ENCODE measurements around the gene PLXNA4. TPM values are rescaled to one million over a fixed set of nuclear protein-coding genes. Genes with fewer than 3 reads are reported as not detected.

The PLXNA4 gene
- total and polyA plus RNA-seq, 2 experiments from 2014 or later: 0.08 to 0.80 TPM

GRCh38 chr7:132255115-132255797, 321.0 kb downstream of the PLXNA4 start (continued):
- no peak for TF ChIP-seq ZNF462 (CRISPR knock-in tag; IDR thresholded peaks at IDR 0.05)
- TF ChIP-seq, protein P1, sequence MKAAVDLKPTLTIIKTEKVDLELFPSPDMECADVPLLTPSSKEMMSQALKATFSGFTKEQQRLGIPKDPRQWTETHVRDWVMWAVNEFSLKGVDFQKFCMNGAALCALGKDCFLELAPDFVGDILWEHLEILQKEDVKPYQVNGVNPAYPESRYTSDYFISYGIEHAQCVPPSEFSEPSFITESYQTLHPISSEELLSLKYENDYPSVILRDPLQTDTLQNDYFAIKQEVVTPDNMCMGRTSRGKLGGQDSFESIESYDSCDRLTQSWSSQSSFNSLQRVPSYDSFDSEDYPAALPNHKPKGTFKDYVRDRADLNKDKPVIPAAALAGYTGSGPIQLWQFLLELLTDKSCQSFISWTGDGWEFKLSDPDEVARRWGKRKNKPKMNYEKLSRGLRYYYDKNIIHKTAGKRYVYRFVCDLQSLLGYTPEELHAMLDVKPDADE (IDR thresholded peaks at IDR 0.05): no peak
- TF ChIP-seq STAT1 (IDR thresholded peaks at IDR 0.05; ENCODE audit: unreplicated experiment): no peak
- no peak for TF ChIP-seq ZNF114 (CRISPR knock-in tag; IDR thresholded peaks at IDR 0.05)
- TF ChIP-seq POLR2AphosphoS5 (IDR thresholded peaks at IDR 0.05; ENCODE audit: low read depth): no peak
- TF ChIP-seq JUNB (IDR thresholded peaks at IDR 0.05; ENCODE audit: unreplicated experiment): no peak

DNA sequence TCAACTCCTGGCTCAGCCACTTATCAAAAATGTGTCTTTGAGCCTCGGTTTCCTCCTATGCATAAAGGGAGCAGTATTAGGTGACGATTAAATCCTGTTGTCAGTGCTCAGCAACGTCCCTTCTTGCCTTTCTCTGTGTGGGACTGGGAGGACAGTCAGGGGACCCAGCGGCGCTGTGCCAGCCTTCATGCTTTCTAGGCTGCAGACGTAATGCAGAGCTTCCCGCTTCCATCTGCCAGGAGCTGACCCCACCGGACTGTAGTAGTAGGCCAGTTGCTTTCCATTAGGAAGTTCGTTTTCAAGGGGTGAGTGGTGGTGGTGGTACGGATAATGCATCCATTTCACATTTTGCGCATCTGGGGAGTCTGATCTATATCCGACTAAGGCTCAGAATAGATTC, 321.8 kb downstream of the PLXNA4 start:
- Mint-ChIP-seq H3K4me1 (peaks cover 24% of the 10 kb centered on the region), H3K4me3 (no peak overlapping the region), H3K36me3 (ENCODE audit: low read depth) (no peaks in the 10 kb centered on the region), H3K27me3 (ENCODE audit: insufficient read depth, low read depth, poor library complexity) (peaks cover 4% of the 10 kb centered on the region), H3K27ac (no peak overlapping the region), H3K9me3 (no peaks in the 10 kb centered on the region)
- Histone ChIP-seq H3K9me2 (ENCODE audit: insufficient read depth) (no peaks in the 10 kb centered on the region), H3K79me2 (replicated peaks; ENCODE audit: insufficient read depth) (no peaks in the 10 kb centered on the region), H3K4me1 (ENCODE audit: insufficient read depth) (peaks cover 20% of the 10 kb centered on the region), H3K36me3 (ENCODE audit: insufficient read depth) (no peaks in the 10 kb centered on the region), H2AFZ (no peak overlapping the region), H3K27ac (ENCODE audit: low read depth) (no peak overlapping the region), H3K27me3 (ENCODE audit: insufficient read depth) (no peaks in the 10 kb centered on the region), H3F3A (replicated peaks; ENCODE audit: low read depth) (no peaks in the 10 kb centered on the region), H3K4me3 (no peak overlapping the region), H4K20me1 (replicated peaks; ENCODE audit: insufficient read depth) (no peaks in the 10 kb centered on the region; the same call in 1 of the 2 replicates), H3K4me2 (no peak overlapping the region)
- ATAC-seq (no peak), DNase-seq (ENCODE audit: low spot score) (no peak)
- no peak for TF ChIP-seq ZNF462 (CRISPR knock-in tag; IDR thresholded peaks at IDR 0.05)

Measured in GM23338 (cell line).